ENCODE measurements around the gene PRSS3. TPM values are rescaled to one million over a fixed set of nuclear protein-coding genes. Genes with fewer than 3 reads are reported as not detected.
"Not testable (repeated sequence)": the region's sequence is repeated elsewhere in the genome, so short reads cannot be mapped to it uniquely, and the experiment has no call there.

The PRSS3 gene
- total and polyA plus RNA-seq, 5 experiments from 2014 or later = 0.52 TPM; not detected in 4

DNA sequence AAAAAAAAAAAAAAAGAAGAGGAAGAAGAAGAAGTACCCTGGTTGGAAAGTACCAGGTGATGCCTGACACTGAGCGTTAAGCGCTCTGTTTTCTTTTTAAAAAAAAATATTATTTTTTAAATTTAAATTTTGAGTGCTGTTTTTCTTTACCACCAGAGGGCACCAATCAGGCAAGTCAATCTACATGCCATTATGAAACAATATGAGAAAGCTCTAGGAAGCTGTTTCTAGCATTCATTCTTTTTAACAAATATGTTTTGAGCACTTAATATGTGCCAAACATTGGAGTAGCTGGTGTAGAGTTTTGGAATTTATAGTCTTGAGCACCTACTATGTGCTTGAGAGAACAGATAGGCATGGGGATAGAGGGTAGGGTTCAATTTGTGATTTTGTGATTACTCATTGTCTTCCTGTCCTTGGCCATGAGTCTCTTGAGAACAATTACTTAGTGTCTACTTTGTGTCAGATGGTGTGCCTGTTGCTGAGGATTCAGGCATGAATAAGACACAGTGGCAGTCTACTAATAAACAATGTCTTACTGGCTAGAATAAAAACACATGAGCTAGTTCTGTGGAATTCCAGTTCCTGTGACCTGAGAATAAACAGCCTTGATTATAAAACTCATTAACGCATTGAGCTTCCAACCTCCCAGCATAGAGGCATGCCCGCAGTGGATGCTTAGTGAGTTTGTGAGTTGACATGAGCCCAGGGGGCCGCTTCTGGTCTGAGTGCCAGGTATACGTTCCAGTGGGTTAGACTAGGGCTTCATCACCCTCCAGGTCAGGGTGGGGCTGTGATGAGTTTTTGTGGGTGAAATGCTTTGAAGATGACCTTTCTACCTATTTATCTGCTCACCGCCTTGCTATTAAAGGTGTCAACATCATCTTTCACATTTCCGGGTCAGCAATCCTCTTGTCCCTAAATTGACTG lies 18.6 kb downstream of the PRSS3 start:
- Mint-ChIP-seq H3K27ac (peak overlapping the region; percentile 40 to 98 (median 70)), H3K9me3 (no peaks in the 10 kb centered on the region), H3K4me3 (no peak overlapping the region), H3K4me1 (peaks cover 10 to 42% (median 30%) of the 10 kb centered on the region in 4 donors), H3K36me3 (peaks cover 0 to 4% (median 0%) of the 10 kb centered on the region in 3 donors), H3K27me3 (peaks cover 0 to 4% (median 1%) of the 10 kb centered on the region in 5 donors)
- DNase-seq (peak in 6 of 10 donors; percentile 6 to 70 (median 43)), ATAC-seq (peak in 1 of 2 donors; percentile 1)
- POLR2A ChIA-PET = interaction anchor here (0.6 to 1.4 kb wide), 5 partner anchors 30 to 563 kb away, joined by 3 to 5 read pairs (median 3); no protein-coding TSS in a partner anchor

DNA sequence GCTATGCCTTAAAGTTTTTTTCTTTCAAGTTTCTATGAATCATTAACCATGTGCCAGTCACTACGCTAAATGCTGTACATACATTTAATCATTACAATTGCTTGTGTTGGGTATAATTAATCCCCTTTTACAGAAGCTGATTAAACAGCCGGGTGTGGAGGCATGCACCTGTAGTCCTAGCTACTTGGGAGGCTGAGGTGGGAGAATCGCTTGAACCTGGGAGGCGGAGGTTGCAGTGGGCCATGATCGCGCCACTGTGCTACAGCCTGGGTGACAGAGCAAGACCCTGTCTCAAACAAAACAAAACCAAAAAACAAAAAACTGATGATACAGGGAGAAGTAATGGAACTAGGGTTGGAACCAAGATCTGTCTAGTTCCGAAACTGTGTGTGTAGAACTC lies 20.4 kb downstream of the PRSS3 start:
- no peaks in the 10 kb centered on the region for H3K9me3 Mint-ChIP-seq
- H3K27ac Mint-ChIP-seq = peak overlapping the region; percentile 93 to 99 (median 97)
- peaks cover 0 to 4% (median 0%) of the 10 kb centered on the region in 3 donors for H3K36me3 Mint-ChIP-seq
- DNase-seq (no peak), ATAC-seq (no peak)
- peak overlapping the region; percentile 81 to 92 (median 88) for H3K4me3 Mint-ChIP-seq
- peaks cover 0 to 2% (median 0%) of the 10 kb centered on the region in 5 donors for H3K27me3 Mint-ChIP-seq
- H3K4me1 Mint-ChIP-seq = peaks cover 12 to 60% (median 47%) of the 10 kb centered on the region in 4 donors
- POLR2A ChIA-PET = interaction anchor here (0.7 to 2.2 kb wide), 4 partner anchors 9 to 53 kb away, joined by 3 to 11 read pairs (median 4); no protein-coding TSS in a partner anchor

GRCh38 chr9:33816327-33817252 lies 21.2 kb downstream of the PRSS3 start, which contains the start of gene UBE2R2:
Gene UBE2R2, plus strand, starts transcription at chr9:33817160. Its CDS starts 598 bp downstream, at chr9:33817758.
- peak within 1 kb of the TSS; percentile 93 to 99 (median 97) for H3K27ac Mint-ChIP-seq
- H3K4me3 Mint-ChIP-seq = peak within 1 kb of the TSS; percentile 85 to 99 (median 90)
- peaks cover 12 to 66% (median 53%) of the 10 kb centered on the region in 4 donors for H3K4me1 Mint-ChIP-seq
- H3K9me3 Mint-ChIP-seq = no peaks in the 10 kb centered on the region
- peaks cover 0 to 4% (median 0%) of the 10 kb centered on the region in 3 donors for H3K36me3 Mint-ChIP-seq
- POLR2A ChIA-PET = interaction anchor here (0.6 to 2.2 kb wide), 7 partner anchors 9 to 1255 kb away, joined by 3 to 11 read pairs (median 3); no protein-coding TSS in a partner anchor
- H3K27me3 Mint-ChIP-seq = peaks cover 0 to 2% (median 0%) of the 10 kb centered on the region in 5 donors
- ATAC-seq (peak; percentile 77), DNase-seq (peak; percentile 87 to 95 (median 90))

DNA sequence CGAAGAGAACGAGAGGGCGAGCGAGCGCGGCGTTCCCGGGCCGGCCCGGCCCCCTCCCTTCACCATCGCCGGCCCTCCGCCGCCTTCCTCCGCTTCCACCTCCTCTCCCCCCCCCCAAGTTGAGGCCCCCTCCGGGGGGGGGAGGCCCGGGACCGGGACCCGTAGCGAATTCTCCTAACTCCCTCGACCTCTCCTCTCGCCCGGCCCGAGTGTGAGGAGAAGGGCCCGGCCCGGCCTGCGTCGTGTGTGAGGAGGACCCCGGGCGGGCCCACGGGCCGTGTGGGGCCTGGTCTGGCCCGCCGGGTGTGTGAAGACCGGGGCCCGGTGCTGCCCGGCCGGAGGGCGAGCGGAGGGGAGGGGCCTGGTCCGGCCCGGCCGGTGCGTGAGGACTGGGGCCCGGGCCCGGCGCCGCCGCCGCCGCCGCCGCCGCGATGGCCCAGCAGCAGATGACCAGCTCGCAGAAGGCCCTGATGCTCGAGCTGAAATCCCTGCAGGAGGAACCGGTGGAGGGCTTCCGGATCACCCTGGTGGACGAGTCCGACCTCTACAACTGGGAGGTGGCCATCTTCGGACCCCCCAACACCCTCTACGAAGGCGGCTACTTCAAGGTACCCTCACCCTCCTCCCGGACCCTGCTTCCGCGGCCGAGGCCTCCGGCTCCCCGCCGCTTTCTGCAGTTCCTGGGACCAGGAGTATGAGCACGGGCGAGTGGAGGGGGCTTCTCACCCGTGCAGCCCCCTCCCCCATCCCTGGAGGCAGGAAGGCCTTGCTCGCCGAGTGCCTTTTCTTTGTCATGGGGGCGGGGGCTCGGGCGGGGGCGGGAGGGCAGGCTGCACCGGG lies 22.2 kb downstream of the PRSS3 start:
- peak overlapping the region; percentile 85 to 99 (median 90) for H3K4me3 Mint-ChIP-seq
- peaks cover 12 to 68% (median 53%) of the 10 kb centered on the region in 4 donors for H3K4me1 Mint-ChIP-seq

DNA sequence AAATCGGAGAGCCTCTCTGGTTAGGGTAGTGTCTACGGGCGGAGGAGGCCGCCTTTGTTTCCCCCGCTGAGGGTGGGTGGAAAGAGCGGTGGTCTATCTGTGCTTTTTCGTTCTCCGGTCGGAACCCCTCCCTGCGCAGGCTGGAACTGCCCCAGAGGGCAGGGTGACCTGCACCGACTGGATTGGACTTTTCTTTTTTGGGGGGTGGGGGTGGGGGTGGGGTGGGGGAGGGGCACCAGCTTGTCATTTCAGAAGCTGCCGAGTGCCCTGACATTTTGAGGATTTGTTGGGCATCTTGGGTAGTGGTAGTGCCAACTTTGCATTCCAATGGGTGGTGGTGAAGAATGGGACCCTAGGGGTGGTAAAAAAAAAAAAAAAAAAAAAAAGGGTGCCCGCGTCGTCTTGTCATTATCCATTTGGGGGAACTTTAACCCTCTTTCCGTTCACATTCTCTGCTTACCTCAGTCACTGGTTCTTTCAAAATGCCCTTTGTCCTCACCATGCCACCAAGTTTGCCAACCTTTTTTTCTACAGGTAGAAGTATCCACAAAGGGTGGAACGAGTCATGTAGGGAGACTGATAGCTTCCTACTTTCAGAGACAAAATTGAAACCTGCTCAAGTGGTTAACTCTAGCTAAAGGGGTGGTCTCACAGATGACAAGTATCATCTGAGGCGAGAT lies 22.9 kb downstream of the PRSS3 start:
- H3K4me1 Mint-ChIP-seq = peaks cover 12 to 68% (median 53%) of the 10 kb centered on the region in 4 donors
- DNase-seq = peak in 3 of 10 donors; percentile 7 to 37 (median 27)

More for the DNA sequence above, 22.2 kb downstream of the PRSS3 start:
- ATAC-seq (peak; percentile 11 to 27), DNase-seq (peak; percentile 20 to 76 (median 50))
- Mint-ChIP-seq H3K27ac (peak overlapping the region in 8 of 10 donors; percentile 72 to 98 (median 97)), H3K36me3 (peaks cover 0 to 4% (median 0%) of the 10 kb centered on the region in 3 donors), H3K27me3 (peaks cover 0 to 1% (median 0%) of the 10 kb centered on the region in 5 donors), H3K9me3 (no peaks in the 10 kb centered on the region)
- POLR2A ChIA-PET = interaction anchor here (0.6 to 2.2 kb wide), 6 partner anchors 17 to 825 kb away, joined by 3 to 11 read pairs (median 3); partner anchors contain the start of gene NFX1

DNA sequence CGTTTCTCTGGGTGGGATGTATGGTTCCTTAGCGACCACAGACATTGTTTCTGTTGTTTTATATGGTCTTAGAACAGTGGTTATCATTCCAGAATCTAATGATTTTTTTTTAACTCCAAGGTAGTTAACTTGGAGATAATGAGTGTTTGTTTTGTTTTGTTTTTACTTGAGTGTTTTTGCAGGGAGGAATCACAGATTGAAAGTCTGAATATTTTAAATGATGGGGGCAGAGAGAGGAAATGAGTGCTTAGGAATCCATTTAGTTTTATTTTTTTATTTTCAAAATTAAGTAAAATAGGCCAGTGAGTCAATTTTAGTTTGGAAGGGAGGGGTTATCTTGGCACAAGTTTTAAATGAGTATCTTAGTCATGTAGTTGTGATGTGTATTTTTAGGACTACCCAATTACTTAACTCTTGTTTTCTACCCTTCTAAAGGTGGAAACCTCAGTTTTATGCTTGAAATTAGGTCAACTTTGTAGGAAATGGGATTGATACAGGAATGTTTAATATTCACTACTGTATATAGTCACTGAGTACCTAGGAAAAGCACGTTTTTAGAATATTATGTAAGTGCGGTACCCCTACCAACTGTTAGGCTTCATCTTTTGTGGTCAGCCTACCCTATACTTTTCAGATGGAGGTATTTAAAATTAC lies 23.6 kb downstream of the PRSS3 start:
- Mint-ChIP-seq H3K27me3 (peaks cover 0 to 1% (median 0%) of the 10 kb centered on the region in 5 donors), H3K9me3 (no peaks in the 10 kb centered on the region), H3K4me1 (peaks cover 11 to 68% (median 52%) of the 10 kb centered on the region in 4 donors), H3K27ac (peak overlapping the region; percentile 88 to 98 (median 94)), H3K36me3 (peaks cover 2 to 4% (median 3%) of the 10 kb centered on the region in 3 donors), H3K4me3 (peak overlapping the region; percentile 85 to 99 (median 90))
- ATAC-seq = no peak
- DNase-seq = peak in 2 of 10 donors; percentile 30 to 35
- POLR2A ChIA-PET = interaction anchor here (0.7 kb wide), 1 partner anchor 231 kb away, joined by 4 read pairs; no protein-coding TSS in a partner anchor

More for the DNA sequence above, 22.9 kb downstream of the PRSS3 start:
- peak; percentile 8 to 14 for ATAC-seq
- POLR2A ChIA-PET = interaction anchor here (0.6 to 1.0 kb wide), 5 partner anchors 17 to 824 kb away, joined by 3 to 4 read pairs (median 3); partner anchors contain the start of gene NFX1
- H3K36me3 Mint-ChIP-seq = peaks cover 0 to 4% (median 0%) of the 10 kb centered on the region in 3 donors
- peak overlapping the region; percentile 88 to 98 (median 94) for H3K27ac Mint-ChIP-seq
- H3K4me3 Mint-ChIP-seq = peak overlapping the region; percentile 85 to 99 (median 90)
- no peaks in the 10 kb centered on the region for H3K9me3 Mint-ChIP-seq
- H3K27me3 Mint-ChIP-seq = peaks cover 0 to 1% (median 0%) of the 10 kb centered on the region in 5 donors

- peak overlapping the region in 9 of 10 donors; percentile 2 to 73 (median 28) for H3K27ac Mint-ChIP-seq
- no peak for ATAC-seq
- H3K4me3 Mint-ChIP-seq = peak overlapping the region in 9 of 10 donors; percentile 24 to 99 (median 46)
Measured at GRCh38 chr9:33820231-33820745, 24.9 kb downstream of the PRSS3 start.

DNA sequence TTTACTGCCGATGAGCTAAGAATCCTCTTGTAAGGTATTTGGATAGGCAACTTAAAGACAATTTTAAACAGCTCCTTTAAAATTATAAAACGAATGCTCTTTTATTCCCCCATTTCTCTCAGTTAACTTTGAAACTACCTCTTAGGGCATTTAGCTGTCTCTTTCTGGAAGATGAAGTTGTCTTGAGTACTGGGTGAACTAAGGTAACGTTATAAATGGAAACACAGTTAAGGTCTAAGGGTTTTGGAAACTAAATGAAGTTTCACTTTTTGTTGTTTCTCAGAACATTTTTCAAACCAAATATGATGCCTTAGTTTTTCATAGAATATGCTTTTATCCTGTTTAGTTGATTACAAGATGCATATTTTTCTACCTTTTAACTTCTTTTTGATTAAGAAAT lies 28.4 kb downstream of the PRSS3 start:
- DNase-seq = no peak
- no peaks in the 10 kb centered on the region for H3K27me3 Mint-ChIP-seq
- ATAC-seq = no peak
- H3K36me3 Mint-ChIP-seq = peaks cover 0 to 21% (median 2%) of the 10 kb centered on the region in 3 donors
- H3K4me3 Mint-ChIP-seq = peak overlapping the region in 1 of 10 donors; percentile 20
- peaks cover 3 to 49% (median 36%) of the 10 kb centered on the region in 4 donors for H3K4me1 Mint-ChIP-seq
- POLR2A ChIA-PET = no interaction called here
- no peaks in the 10 kb centered on the region for H3K9me3 Mint-ChIP-seq
- H3K27ac Mint-ChIP-seq = no peak overlapping the region

More at GRCh38 chr9:33820231-33820745, 24.9 kb downstream of the PRSS3 start:
- peaks cover 0 to 1% (median 0%) of the 10 kb centered on the region in 5 donors for H3K27me3 Mint-ChIP-seq
- H3K4me1 Mint-ChIP-seq = peaks cover 11 to 61% (median 46%) of the 10 kb centered on the region in 4 donors
- POLR2A ChIA-PET = interaction anchor here (0.6 kb wide), 1 partner anchor 23 kb away, joined by 4 read pairs; no protein-coding TSS in a partner anchor
- H3K9me3 Mint-ChIP-seq = no peaks in the 10 kb centered on the region
- no peak for DNase-seq
- H3K36me3 Mint-ChIP-seq = peaks cover 2 to 13% (median 4%) of the 10 kb centered on the region in 3 donors

GRCh38 chr9:33827285-33827684 lies 31.9 kb downstream of the PRSS3 start:
- ATAC-seq, POLR2A ChIA-PET, H3K27me3 Mint-ChIP-seq, H3K4me3 Mint-ChIP-seq, H3K27ac Mint-ChIP-seq, H3K9me3 Mint-ChIP-seq, DNase-seq: not testable (repeated sequence)
- Mint-ChIP-seq H3K36me3 (peaks cover 0 to 26% (median 4%) of the 10 kb centered on the region in 3 donors), H3K4me1 (peaks cover 0 to 29% (median 13%) of the 10 kb centered on the region in 4 donors)
